ENCODE measurements around the gene COPA.
"Not testable (repeated sequence)": the region's sequence is repeated elsewhere in the genome, so short reads cannot be mapped to it uniquely, and the experiment has no call there.

The COPA gene

DNA sequence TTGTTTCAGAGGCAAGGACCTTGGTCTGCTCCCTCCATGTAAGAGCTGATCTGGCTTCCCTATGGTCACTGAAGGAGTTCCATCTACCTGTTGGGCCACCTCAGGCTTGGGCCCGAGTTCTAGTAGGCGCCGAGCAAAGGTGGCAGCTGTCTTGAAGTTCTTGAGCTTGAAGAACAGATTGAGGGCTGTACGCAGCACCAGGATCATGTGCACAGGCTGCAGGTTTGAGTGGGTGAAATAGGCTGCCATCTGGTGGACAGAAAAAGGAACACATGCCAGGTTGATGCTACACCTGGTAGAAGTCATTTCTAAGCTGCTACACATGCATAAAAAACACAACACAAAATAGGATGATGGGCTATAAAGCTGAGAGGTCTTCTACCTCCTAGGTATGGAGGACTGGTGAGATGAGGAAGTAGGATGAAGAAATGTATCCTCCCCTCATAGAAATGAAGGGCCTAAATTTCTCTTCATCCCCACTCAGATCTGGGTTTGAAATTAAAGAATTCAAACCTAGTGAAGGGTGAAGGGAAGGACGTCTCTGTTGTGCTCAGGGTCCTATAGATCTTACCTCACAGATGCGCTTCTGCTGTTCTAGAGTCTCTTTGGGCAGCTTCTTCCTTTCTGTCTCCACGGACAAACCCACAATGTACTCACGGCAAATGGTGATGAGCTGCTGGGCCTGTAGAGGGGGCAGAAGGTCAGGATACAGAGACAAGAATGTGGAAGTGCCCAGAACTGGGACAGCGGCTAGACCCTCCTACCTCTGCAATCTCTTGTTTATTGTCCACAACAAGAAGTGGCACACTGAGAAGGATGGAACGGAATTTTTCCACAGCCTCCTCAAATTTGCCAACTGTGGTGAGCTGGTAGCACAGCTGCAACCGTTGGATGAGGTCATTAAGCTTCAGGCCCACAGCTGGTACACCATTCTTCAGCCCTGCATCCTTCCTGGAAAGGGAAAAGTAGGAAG is 51.5 kb downstream of the COPA start:
- TF ChIP-seq, protein P1, sequence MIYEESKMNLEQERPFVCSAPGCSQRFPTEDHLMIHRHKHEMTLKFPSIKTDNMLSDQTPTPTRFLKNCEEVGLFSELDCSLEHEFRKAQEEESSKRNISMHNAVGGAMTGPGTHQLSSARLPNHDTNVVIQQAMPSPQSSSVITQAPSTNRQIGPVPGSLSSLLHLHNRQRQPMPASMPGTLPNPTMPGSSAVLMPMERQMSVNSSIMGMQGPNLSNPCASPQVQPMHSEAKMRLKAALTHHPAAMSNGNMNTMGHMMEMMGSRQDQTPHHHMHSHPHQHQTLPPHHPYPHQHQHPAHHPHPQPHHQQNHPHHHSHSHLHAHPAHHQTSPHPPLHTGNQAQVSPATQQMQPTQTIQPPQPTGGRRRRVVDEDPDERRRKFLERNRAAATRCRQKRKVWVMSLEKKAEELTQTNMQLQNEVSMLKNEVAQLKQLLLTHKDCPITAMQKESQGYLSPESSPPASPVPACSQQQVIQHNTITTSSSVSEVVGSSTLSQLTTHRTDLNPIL (CRISPR knock-in tag; IDR thresholded peaks at IDR 0.05; ENCODE audit: low read depth), result no peak
- TF ChIP-seq SNAI2 (CRISPR knock-in tag; IDR thresholded peaks at IDR 0.05), result no peak
- ATAC-seq, result peak; percentile 92

GRCh38 chr1:160287769-160288168 is 55.3 kb downstream of the COPA start:
- ATAC-seq, result not testable (repeated sequence)
- TF ChIP-seq, protein P2, sequence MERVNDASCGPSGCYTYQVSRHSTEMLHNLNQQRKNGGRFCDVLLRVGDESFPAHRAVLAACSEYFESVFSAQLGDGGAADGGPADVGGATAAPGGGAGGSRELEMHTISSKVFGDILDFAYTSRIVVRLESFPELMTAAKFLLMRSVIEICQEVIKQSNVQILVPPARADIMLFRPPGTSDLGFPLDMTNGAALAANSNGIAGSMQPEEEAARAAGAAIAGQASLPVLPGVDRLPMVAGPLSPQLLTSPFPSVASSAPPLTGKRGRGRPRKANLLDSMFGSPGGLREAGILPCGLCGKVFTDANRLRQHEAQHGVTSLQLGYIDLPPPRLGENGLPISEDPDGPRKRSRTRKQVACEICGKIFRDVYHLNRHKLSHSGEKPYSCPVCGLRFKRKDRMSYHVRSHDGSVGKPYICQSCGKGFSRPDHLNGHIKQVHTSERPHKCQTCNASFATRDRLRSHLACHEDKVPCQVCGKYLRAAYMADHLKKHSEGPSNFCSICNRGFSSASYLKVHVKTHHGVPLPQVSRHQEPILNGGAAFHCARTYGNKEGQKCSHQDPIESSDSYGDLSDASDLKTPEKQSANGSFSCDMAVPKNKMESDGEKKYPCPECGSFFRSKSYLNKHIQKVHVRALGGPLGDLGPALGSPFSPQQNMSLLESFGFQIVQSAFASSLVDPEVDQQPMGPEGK (CRISPR knock-in tag; IDR thresholded peaks at IDR 0.05; ENCODE audit: borderline replicate concordance), result 0 out of 2 replicates have a peak, but pooled peaks have one; percentile 10

DNA sequence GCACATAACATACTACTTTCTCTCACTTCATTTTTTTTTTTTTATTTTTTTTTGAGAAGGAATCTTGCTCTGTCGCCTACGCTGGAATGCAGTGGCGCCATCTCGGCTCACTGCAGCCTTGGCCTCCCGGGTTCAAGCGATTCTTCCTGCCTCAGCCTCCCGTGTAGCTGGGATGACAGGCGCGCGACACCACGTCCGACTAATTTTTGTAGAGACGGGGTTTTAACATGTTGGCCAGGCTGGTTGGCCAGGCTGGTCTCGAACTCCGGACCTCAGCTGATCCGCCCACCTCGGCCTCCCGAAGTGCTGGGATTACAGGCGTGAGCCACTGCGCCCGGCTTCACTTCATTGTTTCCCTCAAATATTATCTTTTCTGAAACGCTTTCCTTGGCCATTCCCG is 57.5 kb downstream of the COPA start:
- peak; percentile 0; the same call in 1 of the 3 replicates for ATAC-seq
- TF ChIP-seq SNAI2 (CRISPR knock-in tag; IDR thresholded peaks at IDR 0.05) (no peak), TOX (CRISPR knock-in tag; IDR thresholded peaks at IDR 0.05; ENCODE audit: borderline replicate concordance) (0 out of 2 replicates have a peak, but pooled peaks have one; percentile 10)

- peak; percentile 97 for ATAC-seq
These were observed 58.2 kb downstream of the COPA start, which contains the start of gene PEX19 for GRCh38 chr1:160284782-160285344. TSS of gene PEX19 (minus strand) at chr1:160285133. CDS start at chr1:160285124, 9 bp downstream.

DNA sequence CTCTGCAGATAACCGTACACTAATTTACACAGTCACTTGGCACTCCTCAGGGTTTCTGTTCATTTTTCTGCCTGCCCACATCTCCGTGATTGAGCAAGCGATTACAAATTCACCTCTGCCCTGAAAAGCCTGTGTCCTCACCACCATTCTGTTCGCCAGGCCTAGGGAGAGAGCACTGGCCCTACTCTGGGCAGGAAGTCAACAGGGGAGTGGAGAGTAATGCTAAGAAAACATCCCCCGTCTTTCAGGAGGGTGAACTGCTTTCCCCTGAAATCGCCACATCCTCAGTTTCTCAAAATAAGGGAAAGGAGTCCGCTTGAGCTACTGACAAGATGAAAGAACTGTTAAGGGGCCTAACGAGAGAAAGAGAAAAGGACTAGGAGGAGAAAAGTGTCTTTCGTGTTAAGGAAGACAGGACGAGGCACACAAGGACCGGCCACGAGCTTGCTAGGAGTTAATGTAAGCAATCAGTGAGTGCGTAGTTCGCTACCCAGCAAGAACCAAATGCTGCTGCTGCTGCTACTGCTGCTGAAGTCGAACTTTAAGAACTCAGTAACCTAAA is 58.7 kb downstream of the COPA start:
- peak; percentile 60 for ATAC-seq
- TF ChIP-seq ZFP30 (CRISPR knock-in tag; IDR thresholded peaks at IDR 0.05) (no peak), SNAI2 (CRISPR knock-in tag; IDR thresholded peaks at IDR 0.05) (no peak), ARNTL (CRISPR knock-in tag; IDR thresholded peaks at IDR 0.05; ENCODE audit: borderline replicate concordance, low read depth) (no peak), ESRRG (CRISPR knock-in tag; IDR thresholded peaks at IDR 0.05) (no peak), ZNF565 (CRISPR knock-in tag; conservative IDR thresholded peaks at IDR 0.05; ENCODE audit: low read depth) (no peak), ZNF8 (CRISPR knock-in tag; IDR thresholded peaks at IDR 0.05) (no peak), PPARA (CRISPR knock-in tag; IDR thresholded peaks at IDR 0.05; ENCODE audit: borderline replicate concordance) (no peak)

More at GRCh38 chr1:160284782-160285344, 58.2 kb downstream of the COPA start, which contains the start of gene PEX19:
- TF ChIP-seq TOX (CRISPR knock-in tag; IDR thresholded peaks at IDR 0.05; ENCODE audit: borderline replicate concordance), result 0 out of 2 replicates have a peak, but pooled peaks have one; percentile 39
- TF ChIP-seq GLIS3 (CRISPR knock-in tag; IDR thresholded peaks at IDR 0.05), result no peak

DNA sequence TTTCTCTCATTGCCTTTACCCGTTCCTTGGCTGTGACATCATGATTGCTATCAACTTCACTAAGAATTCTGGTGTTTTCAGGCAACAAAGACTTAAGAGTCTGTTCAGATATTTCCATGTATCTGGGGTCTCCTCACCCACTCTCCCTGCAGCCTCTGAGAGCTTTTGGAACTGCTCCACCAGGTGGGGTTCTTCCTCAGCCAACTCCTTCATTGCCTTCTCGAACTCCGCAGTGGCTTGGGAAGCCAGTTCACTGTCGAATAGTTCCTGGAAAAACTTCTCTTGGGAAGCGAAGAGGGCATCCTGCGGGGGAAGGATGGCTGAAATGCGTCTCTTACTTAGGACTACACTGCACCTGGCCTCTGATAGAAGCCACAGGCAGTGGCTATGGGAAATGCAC is 60.2 kb downstream of the COPA start:
- no peak for TF ChIP-seq ZFP30 (CRISPR knock-in tag; IDR thresholded peaks at IDR 0.05)
- no peak for TF ChIP-seq TOX (CRISPR knock-in tag; IDR thresholded peaks at IDR 0.05; ENCODE audit: borderline replicate concordance)
- TF ChIP-seq GLIS3 (CRISPR knock-in tag; IDR thresholded peaks at IDR 0.05), result no peak
- TF ChIP-seq, protein P2 (CRISPR knock-in tag; IDR thresholded peaks at IDR 0.05; ENCODE audit: borderline replicate concordance), result no peak
- no peak for TF ChIP-seq TCF4 (CRISPR knock-in tag; IDR thresholded peaks at IDR 0.05; ENCODE audit: borderline replicate concordance)
- no peak for TF ChIP-seq ZNF70 (CRISPR knock-in tag; IDR thresholded peaks at IDR 0.05)
- TF ChIP-seq OSR1 (CRISPR knock-in tag; IDR thresholded peaks at IDR 0.05), result no peak
- no peak for TF ChIP-seq BACH2 (CRISPR knock-in tag; IDR thresholded peaks at IDR 0.05; ENCODE audit: borderline replicate concordance)
- TF ChIP-seq CSDC2 (CRISPR knock-in tag; IDR thresholded peaks at IDR 0.05), result no peak
- TF ChIP-seq ZFP3 (CRISPR knock-in tag; IDR thresholded peaks at IDR 0.05), result no peak
- no peak for TF ChIP-seq PPARA (CRISPR knock-in tag; IDR thresholded peaks at IDR 0.05; ENCODE audit: borderline replicate concordance)
- ATAC-seq, result no peak
